ENCODE results near the gene DTX3L. TPM values are rescaled to one million over a fixed set of nuclear protein-coding genes. Genes with fewer than 3 reads are reported as not detected.

DTX3L gene
- 22.4 and 23.6 TPM in 2 replicates for total RNA-seq (2013; cell fraction: nucleolus; rRNA removed)
- total RNA-seq (2014; rRNA removed) = 28.6 and 34.6 TPM in 2 replicates
- 40.1 and 42.9 TPM in 2 replicates for total RNA-seq (2014; rRNA removed; fragmentation: Illumina TruSeq; extraction: Trizol)
- total RNA-seq (2021) = 41.4 and 46.3 TPM in 2 replicates
- 6.8 TPM for polyA plus RNA-seq (2011; ENCODE audit: low read depth)
- 15.6 and 17.0 TPM in 2 replicates for polyA plus RNA-seq (2011; rRNA removed)
- 12.0 and 18.1 TPM in 2 replicates for polyA plus RNA-seq (2011; cell fraction: cytosol; rRNA removed)
- polyA plus RNA-seq (2011; cell fraction: nucleus; rRNA removed) = 5.0 and 7.7 TPM in 2 replicates
- polyA plus RNA-seq (2012) = 7.7 and 9.5 TPM in 2 replicates
- 37.9 and 45.4 TPM in 2 replicates for polyA plus RNA-seq (2014; fragmentation: Illumina TruSeq; extraction: Trizol)
- 10 to 100 TPM in 1 of 2 experiments, 1 to 10 TPM in 1; 9.9 to 14.6 TPM for polyA plus RNA-seq (2014; fragmentation: Nextera tagmentation; extraction: Ambion mirVana)
- 19.5 and 21.8 TPM in 2 replicates for polyA plus RNA-seq (2014; rRNA removed)
- 10 to 100 TPM; 20.0 to 21.5 TPM for polyA plus RNA-seq (2016; fragmentation: Nextera tagmentation; extraction: Ambion mirVana)
- polyA minus RNA-seq (2011; rRNA and poly(A)+ RNA removed) = 18.9 and 21.1 TPM in 2 replicates
- 15.1 and 16.9 TPM in 2 replicates for polyA minus RNA-seq (2011; cell fraction: cytosol; rRNA and poly(A)+ RNA removed)
- polyA minus RNA-seq (2011; cell fraction: nucleus; rRNA and poly(A)+ RNA removed) = 3.9 and 6.3 TPM in 2 replicates
- Bru-seq, nascent RNA = percentile 87 among the genes with signal in this experiment
- percentile 92 among the genes with signal in this experiment for BruChase-seq, experiment 1, labeled RNA remaining after a 6-hour chase
- percentile 93 among the genes with signal in this experiment for BruChase-seq, experiment 2, labeled RNA remaining after a 2-hour chase
- long read RNA-seq, experiment 1, full-length matches to known transcripts = 4 of 11 reads
- long read RNA-seq, experiment 1, partial matches to known transcripts = 1 of 11 reads
- long read RNA-seq, experiment 1, other reads (novel, unspliced or antisense) = 6 of 11 reads
- long read RNA-seq, experiment 2, full-length matches to known transcripts = 13 of 38 reads
- long read RNA-seq, experiment 2, partial matches to known transcripts = 4 of 38 reads
- long read RNA-seq, experiment 2, other reads (novel, unspliced or antisense) = 21 of 38 reads

DNA sequence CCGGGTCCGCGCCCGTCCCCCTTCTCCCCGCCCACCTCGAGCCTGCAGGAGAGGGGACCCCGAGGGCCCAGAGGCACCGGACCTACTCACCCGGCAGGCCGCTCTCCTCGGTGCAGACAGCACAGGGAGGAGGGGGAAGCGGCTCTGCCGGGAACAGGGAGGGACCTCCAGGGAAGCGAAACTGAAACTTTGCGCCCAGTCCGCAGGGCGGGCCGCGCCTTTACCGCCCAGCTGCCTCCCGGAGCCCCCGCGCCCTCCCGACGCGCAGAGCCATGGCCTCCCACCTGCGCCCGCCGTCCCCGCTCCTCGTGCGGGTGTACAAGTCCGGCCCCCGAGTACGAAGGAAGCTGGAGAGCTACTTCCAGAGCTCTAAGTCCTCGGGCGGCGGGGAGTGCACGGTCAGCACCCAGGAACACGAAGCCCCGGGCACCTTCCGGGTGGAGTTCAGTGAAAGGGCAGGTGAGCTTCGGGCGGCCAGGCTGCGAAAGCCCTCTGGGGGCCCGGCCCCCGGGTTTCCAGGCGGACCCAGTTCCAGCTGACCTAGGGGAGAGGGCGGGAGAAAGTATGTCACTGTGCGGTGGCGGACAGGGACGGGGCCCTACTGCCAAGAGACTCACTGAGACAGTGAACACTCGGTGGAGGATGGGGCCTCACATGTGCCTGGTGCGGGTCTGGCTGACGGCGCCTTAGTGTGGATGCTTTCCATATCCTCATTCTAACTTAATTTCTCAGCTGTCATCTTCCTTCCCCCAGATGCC lies at the start of gene DTX3L, which contains the start of gene PARP9:
Gene DTX3L, plus strand, starts transcription at position 184 of the 758 bp plus-strand sequence. Its CDS starts 89 bp downstream, at position 273.
Gene PARP9, minus strand, starts transcription at position 146 of the 758 bp plus-strand sequence. CDS start 4,680 bp downstream, outside the sequence.
- ChIA-PET CTCF (interaction anchor here (0.8 to 5.5 kb wide), 6 partner anchors 11 to 115 kb away, joined by 3 to 59 read pairs (median 8); partner anchors contain the start of genes KPNA1, PARP14 and PARP15), POLR2A (interaction anchor here (0.6 to 7.0 kb wide), 12 partner anchors 12 to 174 kb away, joined by 3 to 79 read pairs (median 4); partner anchors contain the start of genes PARP14 and PARP15), RAD21 (ENCODE audit: unreplicated experiment) (interaction anchor here (0.8 to 11.8 kb wide), 9 partner anchors 13 to 119 kb away, joined by 3 to 236 read pairs (median 7); partner anchors contain the start of genes PARP14 and PARP15), SMC1A (ENCODE audit: uncharacterized antibody, unreplicated experiment) (interaction anchor here (0.8 to 5.7 kb wide), 10 partner anchors 11 to 134 kb away, joined by 3 to 68 read pairs (median 4); partner anchors contain the start of genes PARP14 and PARP15)
- Histone ChIP-seq H3K9ac (ENCODE audit: control insufficient read depth, insufficient read depth, low read length) (peak within 1 kb of the TSS; percentile 96), H3K4me3 (peak within 1 kb of the TSS; percentile 57), H3K36me3 (ENCODE audit: control insufficient read depth in 2 of 2, insufficient read depth in 2 of 2, low read length in 1 of 2) (peaks cover 0 to 5% of the 10 kb centered on the region in 2 experiments; a peak in 1 of 4 replicates), H3K9me3 (replicated peaks; ENCODE audit: control insufficient read depth, insufficient read depth, low read length) (no peaks in the 10 kb centered on the region), H3K27me3 (replicated peaks in 1 of 2; ENCODE audit: control insufficient read depth in 2 of 2, insufficient read depth in 2 of 2, low read length in 1 of 2) (no peaks in the 10 kb centered on the region), H3K27ac (ENCODE audit: control insufficient read depth, insufficient read depth) (peak within 1 kb of the TSS; percentile 82), H4K20me1 (ENCODE audit: control insufficient read depth, insufficient read depth) (no peaks in the 10 kb centered on the region), H2AFZ (ENCODE audit: control insufficient read depth, low read depth, low read length) (peak within 1 kb of the TSS; percentile 73), H3K4me1 (ENCODE audit: control insufficient read depth, insufficient read depth, low read length) (peaks cover 4% of the 10 kb centered on the region; the same call in 1 of the 2 replicates), H3K79me2 (ENCODE audit: control insufficient read depth, insufficient read depth, low read length) (peaks cover 34% of the 10 kb centered on the region), H3K4me2 (ENCODE audit: control insufficient read depth, insufficient read depth) (peak within 1 kb of the TSS; percentile 58)
- in situ Hi-C loops (cut with MboI) (no loop called here), intact Hi-C loops (cut with micrococcal nuclease; ENCODE audit: unreplicated experiment) (loop anchor here (1.0 to 10.0 kb wide), 5 partner anchors 12 to 463 kb away; partner anchors contain the start of genes HSPBAP1, SEMA5B and SLC49A4)
- under 1% methylated on average over 56 of the region's 56 CpGs for WGBS (ENCODE audit: insufficient coverage, insufficient replicate concordance, low lambda C conversion rate, missing lambda C conversion rate)
- FAIRE-seq = peak; percentile 73
- BruUV-seq (replicated peaks) = no TSS peak
- no peak for DNase-seq (ENCODE audit: low read depth, low spot score)
- peak; percentile 82 for ATAC-seq
- TF ChIP-seq, protein P1, sequence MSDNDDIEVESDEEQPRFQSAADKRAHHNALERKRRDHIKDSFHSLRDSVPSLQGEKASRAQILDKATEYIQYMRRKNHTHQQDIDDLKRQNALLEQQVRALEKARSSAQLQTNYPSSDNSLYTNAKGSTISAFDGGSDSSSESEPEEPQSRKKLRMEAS (IDR thresholded peaks at IDR 0.05; ENCODE audit: low read depth, low read length) = no peak
- TF ChIP-seq MEF2A (IDR thresholded peaks at IDR 0.05; ENCODE audit: insufficient read depth, low read depth, low read length) = no peak
- TF ChIP-seq RELA (IDR thresholded peaks at IDR 0.05; ENCODE audit: borderline replicate concordance, partially characterized antibody) = peak; percentile 44
- TF ChIP-seq MTA2 (IDR thresholded peaks at IDR 0.05; ENCODE audit: low read depth) = 0 out of 2 replicates have a peak, but pooled peaks have one; percentile 39
- peak; percentile 70; the same call in 1 of the 2 replicates for TF ChIP-seq RB1 (IDR thresholded peaks at IDR 0.05; ENCODE audit: borderline replicate concordance)
- TF ChIP-seq ZNF207 (IDR thresholded peaks at IDR 0.05; ENCODE audit: borderline replicate concordance) = no peak
- no peak; the same call in 1 of the 2 replicates for TF ChIP-seq POLR2AphosphoS2 (IDR thresholded peaks at IDR 0.05; ENCODE audit: low read depth, low read length)
- TF ChIP-seq MYB (IDR thresholded peaks at IDR 0.05; ENCODE audit: borderline replicate concordance, low read depth, low read length) = no peak
- no peak for TF ChIP-seq CBFB (IDR thresholded peaks at IDR 0.05; ENCODE audit: low read depth)
- TF ChIP-seq, protein P2, sequence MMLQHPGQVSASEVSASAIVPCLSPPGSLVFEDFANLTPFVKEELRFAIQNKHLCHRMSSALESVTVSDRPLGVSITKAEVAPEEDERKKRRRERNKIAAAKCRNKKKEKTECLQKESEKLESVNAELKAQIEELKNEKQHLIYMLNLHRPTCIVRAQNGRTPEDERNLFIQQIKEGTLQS (IDR thresholded peaks at IDR 0.05; ENCODE audit: borderline replicate concordance, extremely low read depth, low read depth, low read length) = no peak
- peak; percentile 33; the same call in 1 of the 2 replicates for TF ChIP-seq SIN3A (IDR thresholded peaks at IDR 0.05; ENCODE audit: low read depth, low read length)
- peak; percentile 26; the same call in 1 of the 2 replicates for TF ChIP-seq SPI1 (IDR thresholded peaks at IDR 0.05; ENCODE audit: borderline replicate concordance, insufficient read depth, low read depth, low read length)
- TF ChIP-seq, protein P3, sequence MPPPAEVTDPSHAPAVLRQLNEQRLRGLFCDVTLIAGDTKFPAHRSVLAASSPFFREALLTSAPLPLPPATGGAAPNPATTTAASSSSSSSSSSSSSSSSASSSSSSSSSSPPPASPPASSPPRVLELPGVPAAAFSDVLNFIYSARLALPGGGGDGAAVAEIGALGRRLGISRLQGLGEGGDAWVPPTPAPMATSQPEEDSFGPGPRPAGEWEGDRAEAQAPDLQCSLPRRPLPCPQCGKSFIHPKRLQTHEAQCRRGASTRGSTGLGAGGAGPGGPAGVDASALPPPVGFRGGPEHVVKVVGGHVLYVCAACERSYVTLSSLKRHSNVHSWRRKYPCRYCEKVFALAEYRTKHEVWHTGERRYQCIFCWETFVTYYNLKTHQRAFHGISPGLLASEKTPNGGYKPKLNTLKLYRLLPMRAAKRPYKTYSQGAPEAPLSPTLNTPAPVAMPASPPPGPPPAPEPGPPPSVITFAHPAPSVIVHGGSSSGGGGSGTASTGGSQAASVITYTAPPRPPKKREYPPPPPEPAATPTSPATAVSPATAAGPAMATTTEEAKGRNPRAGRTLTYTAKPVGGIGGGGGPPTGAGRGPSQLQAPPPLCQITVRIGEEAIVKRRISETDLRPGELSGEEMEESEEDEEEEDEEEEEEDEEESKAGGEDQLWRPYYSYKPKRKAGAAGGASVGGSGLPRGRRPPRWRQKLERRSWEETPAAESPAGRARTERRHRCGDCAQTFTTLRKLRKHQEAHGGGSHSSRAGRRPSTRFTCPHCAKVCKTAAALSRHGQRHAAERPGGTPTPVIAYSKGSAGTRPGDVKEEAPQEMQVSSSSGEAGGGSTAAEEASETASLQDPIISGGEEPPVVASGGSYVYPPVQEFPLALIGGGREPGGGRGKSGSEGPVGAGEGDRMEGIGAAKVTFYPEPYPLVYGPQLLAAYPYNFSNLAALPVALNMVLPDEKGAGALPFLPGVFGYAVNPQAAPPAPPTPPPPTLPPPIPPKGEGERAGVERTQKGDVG (CRISPR knock-in tag; IDR thresholded peaks at IDR 0.05) = no peak
